Liver (tissue), 9 donors: Measurements from ENCODE around the gene RTEL1. TPM values are rescaled to one million over a fixed set of nuclear protein-coding genes. Genes with fewer than 3 reads are reported as not detected.

ENCODE experiments used
- DNase-seq: peaks from one replicate; pipeline ENCODE4 v3.0.0-alpha.2; 2017; ENCODE audit warnings: low spot score
- H3K27ac ChIP-seq, 2 donors: one replicate each; pipeline ENCODE4 v1.7.0; 2013; ENCODE audit warnings: inconsistent platforms in 2 of 2, low read length in 2 of 2, control low read depth in 1 of 2, low read depth in 1 of 2, mild to moderate bottlenecking in 1 of 2
- H3K27me3 ChIP-seq, 4 donors: one replicate each; pipeline versions ENCODE4 v1.6.1 to v1.7.0; 2013; ENCODE audit warnings: low read length in 3 of 4, inconsistent platforms in 1 of 4, mild to moderate bottlenecking in 1 of 4, moderate library complexity in 1 of 4; ENCODE audit not compliant: control insufficient read depth in 4 of 4, insufficient read depth in 4 of 4
- H3K36me3 ChIP-seq, 4 donors: one replicate each; pipeline versions ENCODE4 v1.6.1 to v1.7.0; 2013; ENCODE audit warnings: low read length in 3 of 4, mild to moderate bottlenecking in 3 of 4, low read depth in 1 of 4, moderate library complexity in 1 of 4; ENCODE audit not compliant: control insufficient read depth in 4 of 4, insufficient read depth in 3 of 4
- H3K4me1 ChIP-seq, 4 donors: one replicate each; pipeline versions ENCODE4 v1.6.1 to v1.7.0; 2013; ENCODE audit warnings: low read length in 3 of 4, mild to moderate bottlenecking in 3 of 4, moderate library complexity in 1 of 4; ENCODE audit not compliant: control insufficient read depth in 4 of 4, insufficient read depth in 4 of 4
- H3K4me3 ChIP-seq, 3 donors: one replicate each; pipeline versions ENCODE4 v1.6.1 to v1.7.0; 2013; ENCODE audit warnings: low read length in 3 of 3, control low read depth in 1 of 3, low read depth in 1 of 3, mild to moderate bottlenecking in 1 of 3
- H3K9ac ChIP-seq, 2 donors: one replicate each; pipeline ENCODE4 v1.7.0; 2013; ENCODE audit warnings: low read length in 2 of 2, mild to moderate bottlenecking in 2 of 2, moderate library complexity in 2 of 2, control low read depth in 1 of 2, low read depth in 1 of 2
- H3K9me3 ChIP-seq, 4 donors: one replicate each; pipeline versions ENCODE4 v1.6.1 to v1.7.0; 2013; ENCODE audit warnings: low read length in 3 of 4; ENCODE audit not compliant: control insufficient read depth in 4 of 4
- ATF3 ChIP-seq: IDR thresholded peaks from 2 replicates; pipeline ENCODE4 v1.6.1; 2016; ENCODE audit warnings: antibody characterized with exemption
- CTCF ChIP-seq: fragments of 150-350 bp; IDR thresholded peaks from 2 replicates; pipeline ENCODE4 v1.5.1; 2017; ENCODE audit warnings: improper control_type of control experiment, low read depth, low read length; ENCODE audit not compliant: missing input control
- EGR1 ChIP-seq, 2 donors: IDR thresholded peaks; 2 replicates each; pipeline ENCODE4 v1.6.1; 2016 to 2018; ENCODE audit warnings: antibody characterized with exemption in 2 of 2, low read depth in 2 of 2
- FOXA1 ChIP-seq: IDR thresholded peaks from 2 replicates; pipeline ENCODE4 v1.6.1; 2016; ENCODE audit warnings: antibody characterized with exemption
- FOXA2 ChIP-seq: IDR thresholded peaks from 2 replicates; pipeline ENCODE4 v1.6.1; 2016; ENCODE audit warnings: antibody characterized with exemption
- GABPA ChIP-seq, 2 donors: IDR thresholded peaks in 1 of 2; conservative IDR thresholded peaks in 1 of 2; 2 replicates each; pipeline ENCODE4 v1.6.1; 2016; ENCODE audit warnings: antibody characterized with exemption in 2 of 2, mild to moderate bottlenecking in 1 of 2, moderate library complexity in 1 of 2
- HNF4A ChIP-seq, 2 donors: conservative IDR thresholded peaks; 2 replicates each; pipeline ENCODE4 v1.6.1; 2016; ENCODE audit warnings: antibody characterized with exemption in 2 of 2, mild to moderate bottlenecking in 2 of 2
- HNF4G ChIP-seq: IDR thresholded peaks from 2 replicates; pipeline ENCODE4 v1.6.1; 2016; ENCODE audit warnings: antibody characterized with exemption
- JUND ChIP-seq, 2 donors: IDR thresholded peaks; 2 replicates each; pipeline ENCODE4 v1.6.1; 2016; ENCODE audit warnings: antibody characterized with exemption in 2 of 2
- NR2F2 ChIP-seq: IDR thresholded peaks from 2 replicates; pipeline ENCODE4 v1.6.1; 2016; ENCODE audit warnings: antibody characterized with exemption
- RAD21 ChIP-seq, 2 donors: IDR thresholded peaks; 2 replicates each; pipeline ENCODE4 v1.6.1; 2016; ENCODE audit warnings: antibody characterized with exemption in 2 of 2, mild to moderate bottlenecking in 2 of 2
- REST ChIP-seq: IDR thresholded peaks from 2 replicates; pipeline ENCODE4 v1.6.1; 2016; ENCODE audit warnings: antibody characterized with exemption, mild to moderate bottlenecking
- RXRA ChIP-seq, 2 donors: IDR thresholded peaks; 2 replicates each; pipeline ENCODE4 v1.6.1; 2017 to 2018; ENCODE audit warnings: antibody characterized with exemption in 2 of 2, mild to moderate bottlenecking in 1 of 2
- SP1 ChIP-seq: IDR thresholded peaks from 2 replicates; pipeline ENCODE4 v1.6.1; 2018; ENCODE audit warnings: antibody characterized with exemption, mild to moderate bottlenecking
- TAF1 ChIP-seq: conservative IDR thresholded peaks from 2 replicates; pipeline ENCODE4 v1.6.1; 2016; ENCODE audit warnings: antibody characterized with exemption, mild to moderate bottlenecking
- YY1 ChIP-seq: IDR thresholded peaks from 2 replicates; pipeline ENCODE4 v1.6.1; 2016; ENCODE audit warnings: antibody characterized with exemption, mild to moderate bottlenecking
- ZBTB33 ChIP-seq: IDR thresholded peaks from 2 replicates; pipeline ENCODE4 v1.6.1; 2016; ENCODE audit warnings: antibody characterized with exemption
- WGBS: extraction: QIAGEN DNeasy Blood & Tissue Kit; methylation state at CpG from one replicate; pipeline ENCODE4 v1.1.7; 2013; 5-methylcytosine and 5-hydroxymethylcytosine counted together
- polyA plus RNA-seq, 2 donors: library from polyadenylated mRNA; stranded (reverse) in 1 of 2; unstranded in 1 of 2; fragments of 200-250 nt in 1 of 2; fragments of >200 nt in 1 of 2; fragmentation: Nextera tagmentation in 1 of 2; extraction: Ambion mirVana in 1 of 2; gene quantifications; one replicate each; pipeline versions ENCODE4 v1.2.1 to v1.2.3, GENCODE V29; 2013 to 2015
- total RNA-seq, 2 donors: library from RNA; depleted of rRNA; stranded (reverse); fragments of >200 nt; gene quantifications; one replicate each; pipeline ENCODE4 v1.2.3, GENCODE V29; 2014
- TF ChIP-seq, protein P1 (sequence below): IDR thresholded peaks from 2 replicates; pipeline ENCODE4 v1.6.1; 2016; ENCODE audit warnings: antibody characterized with exemption
- donor health status: healthy.
- donor health status: healthy.
- donor health status: healthy.
- donor health status: healthy.
- donor health status: healthy.

Gene RTEL1
- total and polyA plus RNA-seq, 4 donors: 3.7 to 16.9 (median 7.4) TPM

DNA sequence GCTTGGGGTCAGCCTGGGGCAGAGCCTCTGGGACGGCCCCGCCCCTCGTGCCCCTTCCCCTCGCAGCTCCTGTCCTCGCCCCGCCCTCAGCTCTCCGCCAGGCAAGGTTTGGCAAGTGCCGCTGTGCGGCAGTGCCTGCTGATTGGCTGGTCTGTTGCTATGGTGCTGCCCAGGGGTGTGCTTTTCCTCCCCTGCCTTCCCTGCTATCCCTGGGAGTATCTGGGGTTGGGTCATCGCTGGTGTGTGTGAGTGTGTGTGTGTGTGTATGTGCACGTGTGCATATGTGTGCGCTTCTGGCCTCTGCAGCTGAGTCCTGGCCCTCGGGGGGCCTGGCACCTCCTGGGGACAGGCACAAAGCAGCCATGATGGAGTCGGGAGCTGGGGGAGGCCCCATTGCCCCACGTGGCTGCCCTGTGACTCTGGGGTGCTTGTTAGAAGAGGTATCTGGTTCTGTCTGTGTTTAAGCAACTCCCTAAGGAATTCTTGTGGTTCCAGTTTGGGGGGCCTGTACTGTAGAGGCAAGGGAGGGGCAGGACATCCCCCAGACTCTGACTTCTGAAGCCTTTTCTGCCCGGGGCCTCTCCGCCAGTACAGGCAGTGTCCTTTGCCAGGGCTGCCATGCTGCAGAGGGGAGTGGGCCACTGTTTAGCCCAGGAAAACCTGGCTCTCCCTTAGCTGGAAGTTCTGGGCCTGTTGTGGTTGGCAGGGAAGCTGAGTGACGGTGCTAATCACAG, 6.9 kb downstream of the RTEL1 start:
- WGBS: 87% methylated on average over 18 of the region's 18 CpGs

GRCh38 chr20:63665708-63666107, 7.6 kb downstream of the RTEL1 start:
- 97% methylated on average over 14 of the region's 14 CpGs for WGBS
- no peak overlapping the region for H3K4me3 ChIP-seq
- peaks cover 6 to 44% (median 16%) of the 10 kb centered on the region in 4 donors for H3K36me3 ChIP-seq
- no peaks in the 10 kb centered on the region for H3K27me3 ChIP-seq
- TF ChIP-seq CTCF (no peak), NR2F2 (no peak), FOXA2 (no peak), EGR1 (IDR thresholded peaks at IDR 0.05; ENCODE audit: low read depth in 2 of 2) (no peak), RAD21 (IDR thresholded peaks at IDR 0.05) (no peak), RXRA (IDR thresholded peaks at IDR 0.05) (no peak), YY1 (no peak), HNF4A (conservative IDR thresholded peaks at IDR 0.05) (no peak), FOXA1 (no peak), JUND (IDR thresholded peaks at IDR 0.05) (no peak), ATF3 (no peak), SP1 (no peak), REST (no peak), HNF4G (no peak), GABPA (IDR thresholded peaks at IDR 0.05 in 1 of 2, conservative IDR thresholded peaks at IDR 0.05 in 1 of 2) (no peak), ZBTB33 (no peak), TAF1 (no peak)
- TF ChIP-seq, protein P1, sequence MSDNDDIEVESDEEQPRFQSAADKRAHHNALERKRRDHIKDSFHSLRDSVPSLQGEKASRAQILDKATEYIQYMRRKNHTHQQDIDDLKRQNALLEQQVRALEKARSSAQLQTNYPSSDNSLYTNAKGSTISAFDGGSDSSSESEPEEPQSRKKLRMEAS: no peak
- H3K9ac ChIP-seq: no peak overlapping the region
- no peaks in the 10 kb centered on the region for H3K4me1 ChIP-seq
- DNase-seq: no peak
- no peak overlapping the region for H3K27ac ChIP-seq
- H3K9me3 ChIP-seq: no peaks in the 10 kb centered on the region

More for the DNA sequence above, 6.9 kb downstream of the RTEL1 start:
- Histone ChIP-seq H3K9ac (no peak overlapping the region), H3K27me3 (no peaks in the 10 kb centered on the region), H3K9me3 (no peaks in the 10 kb centered on the region), H3K27ac (no peak overlapping the region), H3K36me3 (peaks cover 6 to 47% (median 16%) of the 10 kb centered on the region in 4 donors), H3K4me3 (no peak overlapping the region), H3K4me1 (no peaks in the 10 kb centered on the region)
- TF ChIP-seq CTCF (no peak), NR2F2 (no peak), HNF4A (conservative IDR thresholded peaks at IDR 0.05) (no peak), RXRA (IDR thresholded peaks at IDR 0.05) (no peak)
- no peak for DNase-seq
